ENCODE results near the gene TMEM72. TPM values are rescaled to one million over a fixed set of nuclear protein-coding genes. Genes with fewer than 3 reads are reported as not detected.
A peak's percentile ranks its signal among the peaks of the same experiment; 100 is the strongest.
"Not testable (repeated sequence)": the region's sequence is repeated elsewhere in the genome, so short reads cannot be mapped to it uniquely, and the experiment has no call there.

TMEM72 gene
- polyA plus RNA-seq (2012; ENCODE audit: insufficient read depth, insufficient read length) = not detected

- no peak within 1 kb of the TSS for H3K4me3 ChIP-seq (ENCODE audit: low read length)
- no peak for DNase-seq (ENCODE audit: low read depth, low spot score)
Measured at GRCh38 chr10:44911081-44911540, at the start of gene TMEM72. Gene TMEM72, plus strand, starts transcription at chr10:44911337. Its CDS starts 176 bp downstream, at chr10:44911513.

- no peak for DNase-seq (ENCODE audit: low read depth, low spot score)
- no peak overlapping the region for H3K4me3 ChIP-seq (ENCODE audit: low read length)
Measured at GRCh38 chr10:44862006-44862751, 49.0 kb upstream of the TMEM72 start.

GRCh38 chr10:44862924-44863323 is 48.2 kb upstream of the TMEM72 start:
- no peak for DNase-seq (ENCODE audit: low read depth, low spot score)
- no peak overlapping the region for H3K4me3 ChIP-seq (ENCODE audit: low read length)

DNA sequence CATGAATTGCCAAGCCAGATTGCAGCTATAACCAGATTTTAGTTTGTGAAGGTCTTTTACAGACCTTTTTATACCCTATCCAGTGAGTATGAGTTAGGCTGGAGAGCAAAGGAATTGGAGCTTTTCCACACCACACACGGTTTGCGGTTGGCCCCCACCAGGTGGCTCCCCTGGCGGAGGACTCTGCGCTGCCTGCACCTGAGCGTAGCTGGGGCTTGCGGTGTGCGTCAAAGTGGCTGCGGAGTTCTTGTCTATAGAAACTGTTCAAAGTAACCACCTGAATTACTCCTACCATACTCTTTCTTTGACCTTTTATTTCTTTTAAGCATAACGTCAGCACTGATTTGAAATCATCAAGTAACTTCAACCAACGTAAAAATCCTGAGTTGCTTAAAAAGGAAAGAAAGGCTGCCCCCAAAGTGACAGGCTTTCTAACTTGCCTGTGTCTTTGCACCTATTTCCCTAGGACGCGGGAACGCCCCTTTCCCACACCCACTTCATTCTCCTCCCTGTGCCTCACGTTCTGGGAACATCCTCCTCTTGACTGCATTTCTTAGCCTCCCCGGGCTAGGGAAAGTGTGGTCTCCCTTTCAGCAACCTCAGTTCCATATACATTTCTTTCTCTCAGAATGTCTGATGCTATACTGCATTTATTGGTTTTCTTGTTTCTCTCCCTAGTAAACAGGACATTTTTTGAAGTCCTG is 47.6 kb upstream of the TMEM72 start:
- DNase-seq (ENCODE audit: low read depth, low spot score) = peak; percentile 62
- no peak overlapping the region for H3K4me3 ChIP-seq (ENCODE audit: low read length)

- H3K4me3 ChIP-seq (ENCODE audit: low read length) = no peak overlapping the region
- DNase-seq (ENCODE audit: low read depth, low spot score) = no peak
Measured at GRCh38 chr10:44864051-44864450, 47.1 kb upstream of the TMEM72 start.

- peak; percentile 66 for DNase-seq (ENCODE audit: low read depth, low spot score)
- H3K4me3 ChIP-seq (ENCODE audit: low read length) = peak overlapping the region; percentile 55
Measured at GRCh38 chr10:44864637-44865288, 46.4 kb upstream of the TMEM72 start.

DNA sequence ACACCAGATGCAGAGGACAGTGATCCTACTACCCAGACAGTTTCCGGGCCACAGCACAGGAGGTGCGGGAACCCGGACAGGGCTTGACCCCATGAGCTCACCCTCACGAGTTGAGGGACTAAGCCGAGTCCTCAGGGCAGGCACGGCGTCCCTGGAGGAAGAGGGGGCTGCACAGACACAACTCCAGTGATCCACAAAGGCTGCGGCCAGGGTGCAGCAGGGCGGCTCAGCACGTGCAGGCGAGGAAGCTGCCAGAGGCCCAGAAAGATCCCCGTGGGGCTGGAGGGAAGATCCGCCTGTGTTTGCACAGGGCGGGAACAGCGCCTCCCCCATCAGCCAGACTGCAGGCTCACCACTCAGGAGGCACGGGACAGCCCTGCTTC is 45.9 kb upstream of the TMEM72 start:
- no peak overlapping the region for H3K4me3 ChIP-seq (ENCODE audit: low read length)
- no peak for DNase-seq (ENCODE audit: low read depth, low spot score)

GRCh38 chr10:44866367-44866766 is 44.8 kb upstream of the TMEM72 start:
- DNase-seq (ENCODE audit: low read depth, low spot score); H3K4me3 ChIP-seq (ENCODE audit: low read length): not testable (repeated sequence)

DNA sequence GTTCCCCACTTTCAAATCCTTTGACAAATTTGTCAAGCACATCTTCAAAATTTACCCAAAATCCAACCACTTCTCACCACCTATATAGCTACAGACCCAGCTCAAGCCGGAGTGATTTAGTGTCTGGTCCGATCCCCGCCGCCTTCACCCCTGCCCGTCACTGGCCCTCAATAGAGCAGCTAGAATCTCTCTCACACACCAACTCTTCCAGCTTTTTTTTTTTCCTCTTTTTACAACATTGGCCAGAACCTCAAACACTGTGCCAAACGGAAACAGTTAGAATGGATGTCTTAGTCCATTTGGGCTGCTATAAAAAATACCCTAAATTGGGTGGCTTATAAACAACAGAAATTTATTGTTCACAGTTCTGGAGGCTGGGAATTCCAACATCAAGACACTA is 41.1 kb upstream of the TMEM72 start:
- no peak for DNase-seq (ENCODE audit: low read depth, low spot score)
- no peak overlapping the region for H3K4me3 ChIP-seq (ENCODE audit: low read length)

- H3K4me3 ChIP-seq (ENCODE audit: low read length) = no peak overlapping the region
- DNase-seq (ENCODE audit: low read depth, low spot score) = no peak
Measured at GRCh38 chr10:44873160-44873559, 38.0 kb upstream of the TMEM72 start.

DNA sequence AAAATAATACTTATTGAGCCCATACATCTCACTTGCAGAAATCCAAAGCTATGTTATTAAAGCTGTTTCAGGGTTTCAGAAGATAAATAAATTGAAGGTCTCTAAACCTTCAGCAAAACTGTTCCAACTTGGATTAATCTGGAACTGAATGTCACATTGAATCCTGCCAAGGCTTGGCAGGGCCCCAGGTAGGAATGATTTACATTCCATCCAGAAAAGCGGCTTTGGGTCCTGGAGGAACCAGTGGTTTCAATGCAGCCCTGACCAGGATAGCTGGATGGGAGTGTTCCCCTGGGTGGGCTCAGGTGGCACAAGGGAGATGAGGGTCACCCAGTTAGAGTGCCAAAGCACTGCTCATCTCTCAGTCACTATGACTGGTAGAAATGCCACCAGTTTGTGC is 37.0 kb upstream of the TMEM72 start:
- no peak overlapping the region for H3K4me3 ChIP-seq (ENCODE audit: low read length)
- no peak for DNase-seq (ENCODE audit: low read depth, low spot score)

DNA sequence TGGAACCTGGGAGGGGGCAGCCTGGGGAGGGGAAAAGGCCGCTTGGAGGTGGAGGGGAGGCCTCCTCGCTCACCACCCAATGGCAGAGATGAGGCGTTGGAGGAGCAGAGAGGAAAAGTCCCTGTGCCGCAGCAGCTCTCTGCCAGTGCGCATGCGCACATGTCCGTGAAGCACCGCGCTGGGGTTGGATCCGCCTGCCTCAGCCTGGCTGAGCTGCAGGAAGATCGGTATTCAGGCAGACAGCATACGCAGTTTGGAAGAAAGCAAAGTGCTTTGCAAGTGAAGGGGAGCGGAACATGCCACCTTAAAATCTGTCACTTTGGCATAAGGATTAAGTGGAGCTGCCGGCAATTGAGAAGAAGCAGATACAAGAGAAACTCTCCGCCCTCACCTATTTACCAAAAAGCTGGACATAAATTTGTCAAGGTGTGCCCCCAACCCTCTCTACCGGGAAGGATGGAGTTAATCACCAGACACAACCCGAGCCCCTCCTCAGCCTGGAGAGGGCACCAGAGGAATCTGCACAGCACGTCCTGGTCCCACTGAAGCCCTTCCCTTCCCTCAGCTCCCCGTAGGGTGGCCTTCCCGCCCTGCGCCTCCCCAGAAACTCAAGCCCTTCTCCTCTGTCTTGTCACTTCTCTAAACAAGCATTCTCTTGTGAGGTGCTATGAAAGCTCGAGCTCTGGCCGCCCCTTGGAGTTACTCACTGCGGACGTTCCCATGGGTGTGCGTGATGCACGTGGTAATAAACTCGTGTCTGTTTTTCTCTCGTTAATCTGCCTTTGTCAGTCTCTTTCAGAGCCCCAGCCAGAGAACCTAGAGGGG is 32.2 kb upstream of the TMEM72 start:
- H3K4me3 ChIP-seq (ENCODE audit: low read length) = peak overlapping the region; percentile 48

DNA sequence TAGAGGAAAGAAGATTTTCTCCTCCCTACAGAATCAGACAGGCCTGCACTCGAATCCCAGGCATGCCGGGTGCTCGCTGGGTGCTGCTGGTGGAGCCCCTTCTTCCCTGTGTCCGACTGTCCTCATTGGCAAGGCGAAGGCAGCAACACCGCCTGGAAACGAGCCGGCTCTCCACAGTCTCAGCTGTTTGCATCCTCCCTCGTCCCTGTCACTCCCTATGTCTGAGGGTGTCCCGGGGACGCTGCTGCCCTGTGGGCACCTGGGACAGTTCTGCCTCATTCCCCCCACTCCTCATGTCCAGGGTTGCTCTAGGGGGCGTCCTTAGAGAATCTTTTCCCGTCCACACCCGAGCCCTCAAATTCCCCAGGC is 31.6 kb upstream of the TMEM72 start:
- H3K4me3 ChIP-seq (ENCODE audit: low read length) = no peak overlapping the region
- DNase-seq (ENCODE audit: low read depth, low spot score) = no peak

More for the DNA sequence above, 32.2 kb upstream of the TMEM72 start:
- DNase-seq (ENCODE audit: low read depth, low spot score) = peak; percentile 81

GRCh38 chr10:44880090-44880715 is 30.9 kb upstream of the TMEM72 start:
- H3K4me3 ChIP-seq (ENCODE audit: low read length) = no peak overlapping the region
- DNase-seq (ENCODE audit: low read depth, low spot score) = no peak

DNA sequence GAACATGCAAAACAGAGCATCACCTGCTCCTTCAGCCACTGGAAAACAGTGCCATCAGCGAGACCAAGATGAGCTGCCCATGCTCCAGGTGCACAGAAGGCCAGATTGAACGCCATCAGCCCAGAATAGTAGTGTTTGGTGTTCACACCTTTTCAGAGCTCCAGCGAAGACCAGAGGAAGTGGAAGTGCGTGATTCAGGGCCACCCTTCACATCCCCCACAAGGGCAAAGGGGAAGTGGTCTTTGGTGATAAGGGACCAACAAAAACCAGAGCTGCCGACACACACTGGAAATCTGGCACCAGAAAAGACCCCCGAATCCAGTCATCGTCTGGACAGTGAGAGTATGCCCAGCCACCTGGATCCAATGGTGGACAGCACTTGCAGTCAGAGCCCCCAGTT is 29.5 kb upstream of the TMEM72 start:
- no peak overlapping the region for H3K4me3 ChIP-seq (ENCODE audit: low read length)
- DNase-seq (ENCODE audit: low read depth, low spot score) = no peak

GRCh38 chr10:44882166-44882720 is 28.9 kb upstream of the TMEM72 start:
- no peak overlapping the region for H3K4me3 ChIP-seq (ENCODE audit: low read length)
- no peak for DNase-seq (ENCODE audit: low read depth, low spot score)

- DNase-seq (ENCODE audit: low read depth, low spot score) = no peak
- H3K4me3 ChIP-seq (ENCODE audit: low read length) = no peak overlapping the region
Measured at GRCh38 chr10:44883593-44884331, 27.4 kb upstream of the TMEM72 start.

DNA sequence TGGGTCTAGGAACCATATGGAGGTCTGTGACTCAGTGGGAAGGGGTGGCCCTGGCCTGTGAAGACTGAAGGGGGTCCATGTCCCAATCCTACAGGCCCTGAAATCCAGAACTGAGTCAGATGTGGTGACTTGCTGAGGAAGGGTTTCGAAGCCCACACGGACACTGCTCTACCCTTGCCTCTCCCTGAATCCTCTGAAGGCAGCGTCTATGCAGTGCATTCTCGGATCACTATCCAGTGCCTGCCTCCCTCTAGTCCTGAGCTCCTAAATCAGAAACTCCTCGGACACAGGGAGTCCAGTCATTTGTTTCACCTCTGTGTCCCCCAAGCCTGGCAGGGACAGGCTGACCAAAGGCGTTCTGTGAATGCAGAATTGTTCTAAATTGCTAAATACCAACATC is 25.4 kb upstream of the TMEM72 start:
- no peak overlapping the region for H3K4me3 ChIP-seq (ENCODE audit: low read length)
- DNase-seq (ENCODE audit: low read depth, low spot score) = no peak
